Measurements from ENCODE around the gene CPVL.

The CPVL gene

DNA sequence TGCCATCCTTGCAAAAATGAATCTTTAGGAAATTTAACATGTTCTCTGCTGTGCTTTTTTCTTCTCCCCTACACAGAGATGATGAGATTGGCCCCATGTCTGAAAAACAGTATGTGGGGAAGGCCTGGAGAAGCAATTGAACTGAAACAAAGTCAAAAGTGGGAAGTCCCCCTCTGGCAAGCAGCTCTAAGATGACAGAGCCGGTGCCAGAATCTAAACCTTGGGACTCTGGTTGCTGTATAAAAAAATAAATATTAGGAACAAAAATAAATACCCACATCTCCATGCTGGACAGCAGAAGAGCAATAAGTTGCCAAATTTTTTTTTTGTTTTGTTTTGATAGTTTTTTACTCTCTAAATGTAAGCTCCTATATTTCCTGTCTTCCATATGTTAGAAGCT lies 136.4 kb downstream of the CPVL start:
- no peak overlapping the region for H3K4me2 ChIP-seq (ENCODE audit: low read length)
- H3K27me3 ChIP-seq (ENCODE audit: control insufficient read depth, insufficient read depth, low read length): no peaks in the 10 kb centered on the region
- H3K4me1 ChIP-seq (ENCODE audit: control insufficient read depth, insufficient read depth, low read length): peaks cover 4% of the 10 kb centered on the region
- no peaks in the 10 kb centered on the region for H3K9me3 ChIP-seq (replicated peaks; ENCODE audit: low read length)
- H3K9ac ChIP-seq (ENCODE audit: low read depth, low read length): no peak overlapping the region
- H3K36me3 ChIP-seq (ENCODE audit: insufficient read depth, low read length): no peaks in the 10 kb centered on the region
- no peak overlapping the region for H3K4me3 ChIP-seq (ENCODE audit: low read length)

DNA sequence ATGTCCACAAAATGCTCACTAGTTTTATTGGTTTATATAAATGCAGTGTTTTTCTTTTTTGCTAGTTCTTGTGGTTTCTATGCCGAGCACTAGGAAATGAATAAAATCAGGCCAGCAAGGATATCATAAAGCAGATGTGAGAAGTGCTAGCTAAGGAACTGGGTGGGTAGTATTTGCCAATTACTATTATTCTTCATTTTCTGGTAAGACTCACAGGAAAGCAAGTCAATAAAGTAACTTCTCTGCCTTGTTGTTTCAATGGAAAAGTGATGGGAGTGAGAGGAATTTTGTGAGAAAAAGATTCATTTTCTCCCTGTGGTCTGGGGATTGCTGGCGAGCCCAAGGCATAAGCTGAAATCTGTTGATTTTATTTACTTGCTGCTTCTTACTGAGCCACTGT lies 137.7 kb downstream of the CPVL start:
- Histone ChIP-seq H3K4me2 (ENCODE audit: low read length) (no peak overlapping the region), H3K27me3 (ENCODE audit: control insufficient read depth, insufficient read depth, low read length) (no peaks in the 10 kb centered on the region), H3K36me3 (ENCODE audit: insufficient read depth, low read length) (no peaks in the 10 kb centered on the region), H3K9me3 (replicated peaks; ENCODE audit: low read length) (no peaks in the 10 kb centered on the region), H3K4me1 (ENCODE audit: control insufficient read depth, insufficient read depth, low read length) (peaks cover 4% of the 10 kb centered on the region), H3K9ac (ENCODE audit: low read depth, low read length) (no peak overlapping the region), H3K4me3 (ENCODE audit: low read length) (no peak overlapping the region)

DNA sequence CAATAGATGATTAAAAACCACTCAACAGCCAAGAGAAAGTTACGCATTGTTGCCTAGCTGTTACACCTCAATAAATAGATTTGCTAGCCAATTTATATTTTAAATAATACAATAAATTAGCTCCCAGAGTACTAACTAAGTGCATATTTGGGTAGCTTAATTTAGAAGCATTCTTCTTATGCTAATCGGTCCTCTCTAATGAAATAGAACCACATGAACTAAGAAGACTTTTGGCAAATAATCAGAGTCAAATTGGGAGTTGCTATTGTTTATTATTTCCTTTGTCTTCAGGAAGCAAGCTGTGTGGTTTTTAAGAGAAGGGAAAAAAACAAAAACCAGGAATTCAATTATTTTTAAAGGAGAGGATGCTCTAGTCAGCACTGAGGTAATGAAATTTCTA lies 139.2 kb downstream of the CPVL start:
- H3K4me3 ChIP-seq (ENCODE audit: low read length): no peak overlapping the region
- H3K27me3 ChIP-seq (ENCODE audit: control insufficient read depth, insufficient read depth, low read length): peaks cover under 1% of the 10 kb centered on the region
- H3K9ac ChIP-seq (ENCODE audit: low read depth, low read length): no peak overlapping the region
- no peaks in the 10 kb centered on the region for H3K9me3 ChIP-seq (replicated peaks; ENCODE audit: low read length)
- H3K4me2 ChIP-seq (ENCODE audit: low read length): no peak overlapping the region
- peaks cover 4% of the 10 kb centered on the region for H3K4me1 ChIP-seq (ENCODE audit: control insufficient read depth, insufficient read depth, low read length)
- H3K36me3 ChIP-seq (ENCODE audit: insufficient read depth, low read length): no peaks in the 10 kb centered on the region

DNA sequence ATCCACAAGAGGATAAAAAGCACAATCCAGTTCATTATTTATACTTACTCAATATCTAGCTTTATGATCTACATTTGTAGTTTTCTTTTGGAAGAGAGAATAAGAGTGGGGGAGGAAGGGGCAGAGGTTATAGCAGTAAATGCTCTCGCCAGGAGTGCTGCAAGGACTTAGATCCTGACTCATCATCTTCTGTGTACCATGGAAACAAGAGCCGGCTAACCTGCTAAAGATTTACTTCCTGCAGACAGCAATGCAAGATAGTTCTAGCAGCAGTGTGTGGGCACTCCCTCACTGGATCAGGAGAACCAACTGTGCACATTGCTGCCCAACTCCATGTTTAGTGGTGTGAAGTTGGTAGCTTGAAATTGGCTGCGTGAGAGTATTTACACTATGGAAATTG lies 140.5 kb downstream of the CPVL start:
- no peak overlapping the region for H3K4me3 ChIP-seq (ENCODE audit: low read length)

DNA sequence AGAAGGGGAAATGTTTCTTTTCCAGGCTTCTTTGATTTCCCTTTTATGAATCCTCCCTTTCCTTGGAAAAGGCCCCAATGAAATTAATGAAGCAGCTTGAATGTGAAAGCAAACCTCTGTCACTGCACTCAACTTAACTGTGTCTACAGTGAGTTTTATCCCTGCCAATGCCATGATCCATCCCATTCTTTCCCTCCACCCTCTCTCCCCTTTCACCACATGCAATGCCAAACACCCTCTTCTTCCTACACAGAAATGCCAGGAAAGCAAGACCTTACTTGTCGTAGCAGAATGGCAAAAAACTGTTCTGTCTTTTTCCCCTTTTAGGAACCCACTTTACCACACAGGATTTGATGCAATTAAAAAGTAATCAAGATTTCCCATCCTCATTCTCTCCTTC lies 140.9 kb downstream of the CPVL start:
- peaks cover 17% of the 10 kb centered on the region for H3K27me3 ChIP-seq (ENCODE audit: control insufficient read depth, insufficient read depth, low read length)
- no peak overlapping the region for H3K4me3 ChIP-seq (ENCODE audit: low read length)
- no peaks in the 10 kb centered on the region for H3K9me3 ChIP-seq (replicated peaks; ENCODE audit: low read length)
- no peak overlapping the region for H3K4me2 ChIP-seq (ENCODE audit: low read length)
- peaks cover 4% of the 10 kb centered on the region for H3K4me1 ChIP-seq (ENCODE audit: control insufficient read depth, insufficient read depth, low read length)
- H3K9ac ChIP-seq (ENCODE audit: low read depth, low read length): no peak overlapping the region
- no peaks in the 10 kb centered on the region for H3K36me3 ChIP-seq (ENCODE audit: insufficient read depth, low read length)

More for the DNA sequence above, 140.5 kb downstream of the CPVL start:
- H3K4me2 ChIP-seq (ENCODE audit: low read length): no peak overlapping the region
- no peaks in the 10 kb centered on the region for H3K9me3 ChIP-seq (replicated peaks; ENCODE audit: low read length)
- peaks cover 4% of the 10 kb centered on the region for H3K4me1 ChIP-seq (ENCODE audit: control insufficient read depth, insufficient read depth, low read length)
- H3K27me3 ChIP-seq (ENCODE audit: control insufficient read depth, insufficient read depth, low read length): peaks cover 12% of the 10 kb centered on the region
- no peaks in the 10 kb centered on the region for H3K36me3 ChIP-seq (ENCODE audit: insufficient read depth, low read length)
- H3K9ac ChIP-seq (ENCODE audit: low read depth, low read length): no peak overlapping the region

DNA sequence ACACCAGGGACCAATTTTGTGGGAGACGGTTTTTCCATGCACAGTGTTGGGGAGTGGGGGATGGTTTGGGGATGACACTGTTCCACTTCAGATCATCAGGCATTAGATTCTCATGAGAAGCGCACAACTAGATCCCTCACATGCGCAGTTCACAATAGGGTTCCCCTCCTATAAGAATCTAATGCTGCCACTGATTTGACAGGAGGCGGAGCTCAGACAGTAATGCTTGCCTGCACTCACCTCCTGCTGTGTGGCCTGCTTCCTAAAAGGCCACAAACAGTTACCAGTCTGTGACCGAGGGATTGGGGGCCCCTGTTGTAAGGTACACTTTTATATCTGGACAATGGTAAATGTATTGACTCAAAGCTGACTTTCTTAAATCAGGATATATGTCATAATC lies 142.6 kb downstream of the CPVL start:
- Histone ChIP-seq H3K27me3 (ENCODE audit: control insufficient read depth, insufficient read depth, low read length) (peaks cover 18% of the 10 kb centered on the region), H3K4me1 (ENCODE audit: control insufficient read depth, insufficient read depth, low read length) (peaks cover 4% of the 10 kb centered on the region), H3K9ac (ENCODE audit: low read depth, low read length) (no peak overlapping the region), H3K4me2 (ENCODE audit: low read length) (no peak overlapping the region), H3K36me3 (ENCODE audit: insufficient read depth, low read length) (no peaks in the 10 kb centered on the region), H3K9me3 (replicated peaks; ENCODE audit: low read length) (no peaks in the 10 kb centered on the region), H3K4me3 (ENCODE audit: low read length) (no peak overlapping the region)

DNA sequence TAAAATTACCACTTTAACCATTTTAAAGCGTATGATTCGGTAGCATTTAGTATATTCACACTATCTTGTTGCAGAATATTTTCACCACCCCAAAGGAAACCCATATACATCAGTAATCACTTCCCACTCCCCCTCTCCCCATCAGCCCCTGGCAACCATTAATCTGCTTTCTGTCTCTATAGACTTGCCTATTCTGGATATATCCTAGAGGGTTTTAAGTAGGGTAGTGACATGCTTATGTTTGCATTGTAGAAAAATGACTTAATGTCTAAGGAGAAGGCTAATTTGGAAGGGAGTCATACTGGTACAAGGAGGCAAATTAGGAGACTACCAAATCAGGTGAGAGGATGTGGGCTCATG lies 145.6 kb downstream of the CPVL start:
- peaks cover 18% of the 10 kb centered on the region for H3K27me3 ChIP-seq (ENCODE audit: control insufficient read depth, insufficient read depth, low read length)
- H3K4me2 ChIP-seq (ENCODE audit: low read length): no peak overlapping the region
- H3K9ac ChIP-seq (ENCODE audit: low read depth, low read length): no peak overlapping the region
- no peaks in the 10 kb centered on the region for H3K36me3 ChIP-seq (ENCODE audit: insufficient read depth, low read length)
- no peaks in the 10 kb centered on the region for H3K9me3 ChIP-seq (replicated peaks; ENCODE audit: low read length)
- H3K4me1 ChIP-seq (ENCODE audit: control insufficient read depth, insufficient read depth, low read length): peaks cover 4% of the 10 kb centered on the region
- H3K4me3 ChIP-seq (ENCODE audit: low read length): no peak overlapping the region

DNA sequence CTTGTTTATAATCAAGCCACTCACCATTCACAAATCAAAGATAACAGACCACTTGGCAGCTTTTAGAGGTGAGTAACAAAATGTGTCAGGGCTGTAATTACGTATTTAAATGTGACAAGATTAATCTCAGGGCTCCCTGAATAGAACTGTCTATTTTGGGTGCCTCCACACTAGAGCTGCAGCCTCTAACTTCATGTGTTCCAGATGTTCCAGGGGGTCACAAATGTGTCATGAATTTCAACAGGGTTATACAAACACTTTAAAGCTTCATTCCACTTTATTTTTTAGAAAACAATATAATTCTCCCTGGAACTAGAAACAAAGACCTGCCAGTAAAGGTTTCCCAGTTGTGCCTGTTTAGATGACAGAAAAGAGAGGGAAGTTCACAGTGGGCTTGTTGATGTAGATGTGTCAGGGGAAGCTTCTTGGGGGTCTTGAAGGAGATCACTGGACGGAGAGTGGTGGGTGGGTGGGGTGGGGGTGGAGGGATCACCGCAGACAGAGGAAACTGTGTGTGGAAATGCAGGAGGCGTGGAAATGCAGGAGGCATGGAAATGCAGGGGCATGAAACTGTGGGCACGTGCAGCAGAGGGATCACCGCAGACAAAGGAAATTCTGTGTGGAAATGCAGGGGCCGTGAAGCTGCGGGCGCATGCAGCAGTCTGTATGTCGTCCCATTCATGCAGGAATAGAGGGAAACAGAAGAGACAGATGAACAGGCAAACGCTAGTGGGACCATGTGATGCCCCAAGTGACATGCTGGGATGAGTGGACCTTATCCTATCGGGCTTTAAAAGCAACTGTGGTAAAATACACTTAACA lies 146.2 kb downstream of the CPVL start:
- no peak overlapping the region for H3K4me2 ChIP-seq (ENCODE audit: low read length)
- no peak overlapping the region for H3K9ac ChIP-seq (ENCODE audit: low read depth, low read length)
- H3K9me3 ChIP-seq (replicated peaks; ENCODE audit: low read length): no peaks in the 10 kb centered on the region
- no peak overlapping the region for H3K4me3 ChIP-seq (ENCODE audit: low read length)
- peaks cover 18% of the 10 kb centered on the region for H3K27me3 ChIP-seq (ENCODE audit: control insufficient read depth, insufficient read depth, low read length)
- no peaks in the 10 kb centered on the region for H3K4me1 ChIP-seq (ENCODE audit: control insufficient read depth, insufficient read depth, low read length)
- no peaks in the 10 kb centered on the region for H3K36me3 ChIP-seq (ENCODE audit: insufficient read depth, low read length)

DNA sequence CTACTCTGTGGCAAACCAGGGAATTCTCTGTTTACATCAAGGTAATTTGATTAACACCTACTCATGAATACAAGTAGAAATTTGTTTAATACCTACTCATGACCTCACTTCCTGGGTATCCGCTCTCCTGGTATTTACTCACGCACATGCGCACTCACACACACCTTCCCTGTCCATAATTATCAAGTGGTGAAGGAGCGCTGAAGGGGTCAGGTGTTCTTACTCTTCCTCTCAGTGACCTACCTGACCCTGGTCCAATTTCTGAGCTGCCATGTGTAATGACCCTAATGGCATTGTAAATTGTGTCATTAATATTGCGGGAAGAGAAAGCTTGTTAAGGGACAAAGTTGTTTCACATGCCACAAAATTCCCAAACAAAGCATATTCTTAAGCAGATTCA lies 146.9 kb downstream of the CPVL start:
- Histone ChIP-seq H3K9me3 (replicated peaks; ENCODE audit: low read length) (no peaks in the 10 kb centered on the region), H3K9ac (ENCODE audit: low read depth, low read length) (no peak overlapping the region), H3K4me2 (ENCODE audit: low read length) (no peak overlapping the region), H3K27me3 (ENCODE audit: control insufficient read depth, insufficient read depth, low read length) (peaks cover 18% of the 10 kb centered on the region), H3K36me3 (ENCODE audit: insufficient read depth, low read length) (no peaks in the 10 kb centered on the region), H3K4me1 (ENCODE audit: control insufficient read depth, insufficient read depth, low read length) (no peaks in the 10 kb centered on the region), H3K4me3 (ENCODE audit: low read length) (no peak overlapping the region)

DNA sequence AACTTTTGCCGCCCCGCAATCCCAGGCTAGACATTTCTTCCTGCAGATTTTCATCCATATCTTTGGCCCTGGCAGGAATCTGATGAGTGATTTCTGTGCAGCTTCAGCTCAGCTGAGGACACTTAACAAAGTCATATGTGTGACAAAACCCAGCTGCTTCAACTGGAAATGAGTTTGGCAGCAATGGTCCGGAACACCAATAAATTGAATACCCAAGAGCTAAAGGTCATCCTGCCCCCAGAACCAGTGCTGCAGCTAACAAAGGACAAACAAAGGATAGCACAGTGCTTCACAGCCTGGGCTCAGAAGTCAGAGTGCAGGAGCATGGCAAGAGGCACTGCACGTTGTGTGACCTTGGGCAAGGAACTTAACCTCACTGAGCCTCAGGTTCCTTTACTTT lies 148.2 kb downstream of the CPVL start:
- no peak overlapping the region for H3K9ac ChIP-seq (ENCODE audit: low read depth, low read length)
- H3K4me1 ChIP-seq (ENCODE audit: control insufficient read depth, insufficient read depth, low read length): no peaks in the 10 kb centered on the region
- H3K27me3 ChIP-seq (ENCODE audit: control insufficient read depth, insufficient read depth, low read length): peaks cover 18% of the 10 kb centered on the region
- no peaks in the 10 kb centered on the region for H3K36me3 ChIP-seq (ENCODE audit: insufficient read depth, low read length)
- H3K4me2 ChIP-seq (ENCODE audit: low read length): no peak overlapping the region
- H3K4me3 ChIP-seq (ENCODE audit: low read length): no peak overlapping the region
- H3K9me3 ChIP-seq (replicated peaks; ENCODE audit: low read length): no peaks in the 10 kb centered on the region

DNA sequence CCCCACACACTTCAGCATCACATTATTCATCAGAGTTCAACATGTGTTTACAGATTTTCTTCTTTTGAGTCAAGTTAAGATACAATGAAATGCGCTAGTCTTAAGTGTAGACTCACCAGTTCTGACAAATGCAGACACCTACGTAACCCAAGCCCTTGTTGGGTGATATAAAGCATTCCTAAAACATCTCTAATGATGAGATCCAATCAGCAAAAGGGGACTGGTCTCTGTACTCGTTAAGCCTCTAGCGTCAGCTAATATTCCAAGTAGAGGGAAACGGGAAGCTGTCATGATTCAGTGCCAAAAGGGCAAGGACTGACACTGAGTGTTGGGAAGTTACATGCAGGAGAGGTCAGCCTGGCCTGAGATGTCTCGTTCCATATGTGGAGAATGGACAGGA lies 149.5 kb downstream of the CPVL start:
- H3K9me3 ChIP-seq (replicated peaks; ENCODE audit: low read length): no peaks in the 10 kb centered on the region
- no peak overlapping the region for H3K4me3 ChIP-seq (ENCODE audit: low read length)
- H3K9ac ChIP-seq (ENCODE audit: low read depth, low read length): no peak overlapping the region
- no peaks in the 10 kb centered on the region for H3K36me3 ChIP-seq (ENCODE audit: insufficient read depth, low read length)
- no peak overlapping the region for H3K4me2 ChIP-seq (ENCODE audit: low read length)
- peaks cover 14% of the 10 kb centered on the region for H3K27me3 ChIP-seq (ENCODE audit: control insufficient read depth, insufficient read depth, low read length)
- no peaks in the 10 kb centered on the region for H3K4me1 ChIP-seq (ENCODE audit: control insufficient read depth, insufficient read depth, low read length)

DNA sequence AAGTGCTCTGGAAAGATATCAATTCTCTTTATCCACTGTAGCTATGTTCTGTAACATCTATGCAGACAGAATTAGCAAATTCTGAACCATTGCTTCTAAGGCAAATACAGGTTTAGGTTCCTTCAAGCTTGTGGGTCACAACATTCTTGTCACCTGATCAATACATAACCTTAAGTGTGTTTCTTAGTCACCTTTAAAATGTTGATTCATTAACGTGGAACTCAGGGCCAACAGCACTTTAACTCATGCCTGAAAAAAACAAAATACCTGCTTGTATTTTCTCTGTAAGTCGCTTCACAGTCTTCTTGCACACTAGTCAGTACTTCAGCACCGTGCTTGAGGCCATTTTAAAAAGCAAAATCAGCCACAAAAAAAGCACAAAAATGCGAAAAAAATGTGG lies 153.0 kb downstream of the CPVL start:
- no peak overlapping the region for H3K4me2 ChIP-seq (ENCODE audit: low read length)
- H3K27me3 ChIP-seq (ENCODE audit: control insufficient read depth, insufficient read depth, low read length): no peaks in the 10 kb centered on the region
- H3K36me3 ChIP-seq (ENCODE audit: insufficient read depth, low read length): no peaks in the 10 kb centered on the region
- H3K4me3 ChIP-seq (ENCODE audit: low read length): no peak overlapping the region
- H3K9me3 ChIP-seq (replicated peaks; ENCODE audit: low read length): no peaks in the 10 kb centered on the region
- H3K9ac ChIP-seq (ENCODE audit: low read depth, low read length): no peak overlapping the region
- H3K4me1 ChIP-seq (ENCODE audit: control insufficient read depth, insufficient read depth, low read length): peaks cover 24% of the 10 kb centered on the region

All from skeletal muscle satellite cell (primary cell).